Measurements from ENCODE around the gene ARHGAP4. TPM values are rescaled to one million over a fixed set of nuclear protein-coding genes. Genes with fewer than 3 reads are reported as not detected.

The ARHGAP4 gene
- total RNA-seq, 2 experiments from 2014 or later, result 317 to 324 TPM

DNA sequence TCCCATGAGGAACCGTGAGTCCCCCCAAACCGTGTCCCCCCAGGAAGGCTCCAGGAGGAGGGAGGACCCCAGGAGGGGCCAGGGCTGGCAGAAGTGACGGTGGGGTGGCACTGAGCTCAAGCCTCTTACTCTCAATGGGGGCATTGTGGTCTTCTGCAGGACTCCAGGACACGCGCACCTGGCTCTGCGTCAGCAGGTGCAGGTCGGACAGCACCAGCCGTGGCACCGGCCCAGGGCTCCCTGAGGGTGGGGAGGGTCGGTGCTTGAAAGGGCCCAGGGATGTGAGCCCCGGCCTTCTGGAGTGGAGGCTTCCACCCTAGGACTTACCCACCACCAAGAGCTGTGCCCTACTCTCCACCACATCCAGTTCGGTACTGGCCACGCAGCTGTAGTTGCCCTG lies 58.4 kb downstream of the ARHGAP4 start:
- Mint-ChIP-seq H3K4me1 (ENCODE audit: low read depth) (no peaks in the 10 kb centered on the region), H3K4me3 (no peak overlapping the region), H3K9me3 (ENCODE audit: insufficient read depth) (no peaks in the 10 kb centered on the region), H3K27ac (no peak overlapping the region), H3K27me3 (ENCODE audit: low read depth) (no peaks in the 10 kb centered on the region), H3K36me3 (ENCODE audit: low read depth) (no peaks in the 10 kb centered on the region)
- ATAC-seq, result no peak
- no peak for DNase-seq
- CTCF ChIA-PET, result no interaction called here
- POLR2A ChIA-PET, result no interaction called here

- Mint-ChIP-seq H3K4me3 (no peak overlapping the region), H3K27me3 (ENCODE audit: low read depth) (no peaks in the 10 kb centered on the region), H3K36me3 (ENCODE audit: low read depth) (no peaks in the 10 kb centered on the region), H3K4me1 (ENCODE audit: low read depth) (no peaks in the 10 kb centered on the region), H3K9me3 (ENCODE audit: insufficient read depth) (no peaks in the 10 kb centered on the region), H3K27ac (no peak overlapping the region)
- ATAC-seq (no peak), DNase-seq (no peak)
- ChIA-PET CTCF (no interaction called here), POLR2A (no interaction called here)
Measured at GRCh38 chrX:153867139-153867538, 58.9 kb downstream of the ARHGAP4 start.

DNA sequence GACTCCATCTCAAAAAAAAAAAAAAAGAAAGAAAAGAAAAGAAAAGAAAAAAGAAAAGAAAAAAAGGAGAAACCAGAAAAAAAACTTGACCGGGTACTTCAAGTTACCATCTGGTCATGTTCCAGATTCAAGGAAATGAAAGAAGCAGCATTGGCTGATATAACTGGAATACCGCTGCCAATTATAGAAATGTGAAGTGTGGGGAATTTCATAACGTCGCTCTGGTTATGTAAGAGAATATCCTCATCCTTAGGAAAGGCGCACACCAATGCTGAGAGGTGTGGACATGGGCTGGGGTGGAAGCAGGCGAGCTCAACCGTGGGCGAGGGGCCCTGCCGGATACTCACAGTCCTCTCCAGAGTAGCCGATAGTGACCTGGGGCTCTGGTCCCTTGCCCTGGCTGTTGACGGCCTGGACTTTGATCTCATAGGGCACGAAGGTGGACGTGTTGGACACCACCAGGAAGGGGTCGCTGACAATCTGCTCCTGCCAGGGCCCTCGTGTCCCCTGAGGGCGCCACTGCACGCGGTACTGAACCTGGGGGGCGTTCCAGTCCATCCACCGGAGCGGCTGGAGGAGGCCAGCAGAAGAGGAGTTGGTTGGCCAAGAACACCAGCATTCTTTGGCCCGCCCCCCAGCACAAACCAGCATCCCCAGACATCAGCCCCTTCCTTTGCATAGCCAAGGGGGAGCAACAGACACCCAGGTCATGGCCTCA lies 59.6 kb downstream of the ARHGAP4 start:
- ATAC-seq (no peak), DNase-seq (no peak)
- ChIA-PET POLR2A (interaction anchor here (0.6 kb wide), 1 partner anchor 28 kb away, joined by 3 read pairs; no protein-coding TSS in a partner anchor), CTCF (no interaction called here)
- Mint-ChIP-seq H3K9me3 (ENCODE audit: insufficient read depth) (no peaks in the 10 kb centered on the region), H3K36me3 (ENCODE audit: low read depth) (no peaks in the 10 kb centered on the region), H3K4me3 (no peak overlapping the region), H3K27me3 (ENCODE audit: low read depth) (no peaks in the 10 kb centered on the region), H3K27ac (no peak overlapping the region), H3K4me1 (ENCODE audit: low read depth) (no peaks in the 10 kb centered on the region)

- ATAC-seq, result no peak
- ChIA-PET CTCF (no interaction called here), POLR2A (no interaction called here)
- Mint-ChIP-seq H3K4me1 (ENCODE audit: low read depth) (no peaks in the 10 kb centered on the region), H3K4me3 (no peak overlapping the region), H3K27me3 (ENCODE audit: low read depth) (no peaks in the 10 kb centered on the region), H3K9me3 (ENCODE audit: insufficient read depth) (no peaks in the 10 kb centered on the region), H3K27ac (no peak overlapping the region), H3K36me3 (ENCODE audit: low read depth) (no peaks in the 10 kb centered on the region)
- no peak for DNase-seq
Measured at GRCh38 chrX:153865685-153866084, 60.4 kb downstream of the ARHGAP4 start.

GRCh38 chrX:153865321-153865580 lies 60.8 kb downstream of the ARHGAP4 start:
- CTCF ChIA-PET, result no interaction called here
- no peak for ATAC-seq
- no peak overlapping the region for H3K27ac Mint-ChIP-seq
- POLR2A ChIA-PET, result no interaction called here
- no peak overlapping the region for H3K4me3 Mint-ChIP-seq
- H3K36me3 Mint-ChIP-seq (ENCODE audit: low read depth), result no peaks in the 10 kb centered on the region
- H3K27me3 Mint-ChIP-seq (ENCODE audit: low read depth), result no peaks in the 10 kb centered on the region
- H3K9me3 Mint-ChIP-seq (ENCODE audit: insufficient read depth), result no peaks in the 10 kb centered on the region
- H3K4me1 Mint-ChIP-seq (ENCODE audit: low read depth), result no peaks in the 10 kb centered on the region
- DNase-seq, result no peak

DNA sequence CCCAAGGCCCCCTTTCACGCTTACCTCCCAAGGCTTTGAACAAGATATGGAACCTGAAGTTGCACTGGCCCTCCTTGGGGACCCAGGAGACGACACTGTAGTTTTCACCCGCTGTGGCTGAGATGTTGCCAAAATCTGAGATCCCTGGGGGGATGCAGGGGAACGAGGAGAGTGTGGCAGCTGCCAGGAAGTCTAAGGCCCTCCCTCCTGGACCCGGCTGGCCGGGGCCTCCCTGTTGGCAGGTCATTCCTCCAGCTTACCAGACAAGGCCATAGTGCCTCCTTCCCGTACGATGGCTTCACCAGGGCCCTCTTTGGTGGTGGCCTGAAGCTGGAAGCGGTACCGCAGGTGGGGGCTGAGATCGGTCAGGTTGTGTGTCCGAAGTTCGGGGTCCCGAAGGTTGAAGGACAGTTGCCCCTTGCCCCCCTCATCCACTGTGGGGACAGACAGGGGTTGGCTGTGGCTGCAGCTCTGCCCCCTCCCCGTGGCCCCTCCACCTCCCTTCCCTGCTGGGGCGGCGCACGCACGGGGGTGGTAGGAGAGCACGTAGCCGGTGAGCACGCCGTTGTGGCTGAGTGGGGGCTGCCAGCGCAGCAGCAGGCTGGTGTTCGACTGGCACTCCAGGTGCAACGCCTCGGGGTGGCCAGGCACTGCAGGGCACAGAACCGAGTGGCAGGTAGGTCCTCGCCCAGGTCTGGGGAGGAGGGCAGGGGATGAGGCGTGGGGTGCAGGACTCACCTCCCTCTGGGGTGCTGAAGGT lies 61.3 kb downstream of the ARHGAP4 start:
- H3K27ac Mint-ChIP-seq, result no peak overlapping the region
- no peaks in the 10 kb centered on the region for H3K4me1 Mint-ChIP-seq (ENCODE audit: low read depth)
- CTCF ChIA-PET, result no interaction called here
- no peaks in the 10 kb centered on the region for H3K9me3 Mint-ChIP-seq (ENCODE audit: insufficient read depth)
- ATAC-seq (no peak), DNase-seq (no peak)
- H3K36me3 Mint-ChIP-seq (ENCODE audit: low read depth), result no peaks in the 10 kb centered on the region
- no peak overlapping the region for H3K4me3 Mint-ChIP-seq
- POLR2A ChIA-PET, result no interaction called here
- H3K27me3 Mint-ChIP-seq (ENCODE audit: low read depth), result no peaks in the 10 kb centered on the region

DNA sequence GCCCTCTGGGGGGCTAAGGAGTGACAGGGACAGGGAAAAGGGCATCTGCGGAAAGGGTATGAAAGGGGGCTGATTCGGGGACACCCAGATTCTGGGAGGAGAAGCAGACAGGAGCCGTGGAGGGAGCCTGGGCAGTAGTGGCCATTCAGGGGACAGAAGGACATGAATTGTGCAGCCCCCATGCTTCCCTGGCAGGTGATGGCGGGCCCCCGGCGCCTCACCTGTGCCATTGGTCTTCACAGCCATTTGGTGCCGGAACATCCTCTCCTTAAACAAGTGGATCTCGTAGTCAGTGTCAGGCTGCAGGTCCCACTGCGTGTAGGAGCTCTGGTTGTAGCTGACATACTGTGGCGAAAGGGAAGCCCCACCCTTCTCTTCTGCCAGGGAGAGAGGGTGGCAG lies 62.0 kb downstream of the ARHGAP4 start:
- Mint-ChIP-seq H3K27ac (no peak overlapping the region), H3K4me3 (no peak overlapping the region), H3K27me3 (ENCODE audit: low read depth) (peaks cover 2% of the 10 kb centered on the region), H3K4me1 (ENCODE audit: low read depth) (no peaks in the 10 kb centered on the region), H3K9me3 (ENCODE audit: insufficient read depth) (no peaks in the 10 kb centered on the region), H3K36me3 (ENCODE audit: low read depth) (no peaks in the 10 kb centered on the region)
- ATAC-seq, result no peak
- ChIA-PET CTCF (no interaction called here), POLR2A (no interaction called here)
- DNase-seq, result no peak

DNA sequence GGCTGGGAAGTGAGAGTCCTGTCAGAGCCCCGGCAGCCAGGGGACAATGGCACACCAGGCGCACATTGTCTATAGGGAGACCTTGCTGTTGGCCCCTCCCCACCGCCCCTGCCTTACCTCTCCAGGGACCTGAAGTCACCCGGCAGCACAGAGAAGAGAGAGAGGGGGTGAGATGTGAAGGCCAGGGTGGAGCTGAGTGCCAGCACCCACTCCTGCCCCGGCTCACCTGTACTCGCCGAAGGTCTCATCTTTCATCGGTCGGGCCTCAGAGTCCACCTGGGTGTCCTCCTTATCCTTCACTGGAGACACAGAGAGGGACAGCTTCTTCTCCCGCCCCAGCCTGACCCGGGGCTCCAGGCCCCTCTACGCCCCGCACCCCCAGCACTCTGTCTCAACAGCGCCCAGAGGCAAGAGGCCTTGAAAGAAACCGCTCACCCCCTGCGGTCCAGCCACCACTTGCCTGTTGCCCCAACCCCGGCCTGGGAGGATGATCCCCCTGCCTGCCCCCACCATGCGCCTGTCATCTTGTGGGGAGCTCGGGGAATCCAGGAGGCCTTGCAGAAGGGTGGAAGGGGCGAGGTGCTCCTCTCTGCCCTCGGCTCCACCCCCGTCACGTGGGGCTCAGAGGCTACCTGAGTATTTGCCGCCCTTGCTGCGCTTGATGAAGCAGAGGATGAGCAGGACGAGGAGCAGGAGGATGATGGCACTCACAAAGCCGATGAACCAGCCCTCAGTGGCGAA lies 62.6 kb downstream of the ARHGAP4 start:
- H3K27me3 Mint-ChIP-seq (ENCODE audit: low read depth), result peaks cover 2% of the 10 kb centered on the region
- H3K27ac Mint-ChIP-seq, result no peak overlapping the region
- POLR2A ChIA-PET, result no interaction called here
- no peak overlapping the region for H3K4me3 Mint-ChIP-seq
- no peaks in the 10 kb centered on the region for H3K9me3 Mint-ChIP-seq (ENCODE audit: insufficient read depth)
- H3K4me1 Mint-ChIP-seq (ENCODE audit: low read depth), result no peaks in the 10 kb centered on the region
- DNase-seq (no peak), ATAC-seq (no peak)
- CTCF ChIA-PET, result no interaction called here
- no peaks in the 10 kb centered on the region for H3K36me3 Mint-ChIP-seq (ENCODE audit: low read depth)

GRCh38 chrX:153862369-153863250 lies 63.5 kb downstream of the ARHGAP4 start:
- Mint-ChIP-seq H3K9me3 (ENCODE audit: insufficient read depth) (no peaks in the 10 kb centered on the region), H3K27me3 (ENCODE audit: low read depth) (peaks cover 2% of the 10 kb centered on the region), H3K4me1 (ENCODE audit: low read depth) (peaks cover 4% of the 10 kb centered on the region), H3K4me3 (no peak overlapping the region), H3K27ac (no peak overlapping the region), H3K36me3 (ENCODE audit: low read depth) (no peaks in the 10 kb centered on the region)
- POLR2A ChIA-PET, result no interaction called here
- ATAC-seq (no peak), DNase-seq (no peak)
- CTCF ChIA-PET, result no interaction called here

- Mint-ChIP-seq H3K36me3 (ENCODE audit: low read depth) (no peaks in the 10 kb centered on the region), H3K4me1 (ENCODE audit: low read depth) (peaks cover 11% of the 10 kb centered on the region), H3K4me3 (no peak overlapping the region), H3K9me3 (ENCODE audit: insufficient read depth) (no peaks in the 10 kb centered on the region), H3K27me3 (ENCODE audit: low read depth) (peaks cover 2% of the 10 kb centered on the region), H3K27ac (no peak overlapping the region)
- DNase-seq (no peak), ATAC-seq (no peak)
- ChIA-PET CTCF (interaction anchor here (0.6 kb wide), 1 partner anchor 33 kb away, joined by 3 read pairs; no protein-coding TSS in a partner anchor), POLR2A (no interaction called here)
Measured at GRCh38 chrX:153861733-153862310, 64.2 kb downstream of the ARHGAP4 start.

DNA sequence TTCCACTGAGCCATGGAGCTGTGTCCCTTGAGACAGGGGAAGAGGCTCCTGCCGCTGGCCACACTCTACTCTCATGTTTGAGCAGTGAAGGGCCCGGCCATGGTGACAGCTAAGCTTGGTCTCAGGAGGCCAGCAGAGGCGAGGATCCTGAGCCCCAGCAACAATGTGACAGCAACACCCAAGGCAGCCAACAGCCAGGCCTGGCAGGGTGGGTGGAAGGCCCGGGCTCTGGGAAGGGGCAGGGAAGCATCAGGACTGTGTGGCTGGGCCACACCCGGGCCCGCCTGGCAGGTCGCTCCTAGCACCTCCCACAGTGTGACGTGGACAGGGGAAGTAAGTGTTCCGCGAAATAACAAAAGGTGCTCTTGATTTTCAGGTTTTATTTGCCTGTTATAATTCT lies 64.9 kb downstream of the ARHGAP4 start:
- no peak overlapping the region for H3K27ac Mint-ChIP-seq
- H3K4me1 Mint-ChIP-seq (ENCODE audit: low read depth), result peaks cover 15% of the 10 kb centered on the region
- no peak overlapping the region for H3K4me3 Mint-ChIP-seq
- H3K9me3 Mint-ChIP-seq (ENCODE audit: insufficient read depth), result no peaks in the 10 kb centered on the region
- no peaks in the 10 kb centered on the region for H3K36me3 Mint-ChIP-seq (ENCODE audit: low read depth)
- DNase-seq (no peak), ATAC-seq (no peak)
- CTCF ChIA-PET, result no interaction called here
- peaks cover 8% of the 10 kb centered on the region for H3K27me3 Mint-ChIP-seq (ENCODE audit: low read depth)
- POLR2A ChIA-PET, result no interaction called here
